OCI-LY1 (cell line): ENCODE measurements around the gene KLF17.

Experiments
- CTCF ChIP-seq: fragments of 200-600 bp; sonication (generic), shearing (Covaris generic); IDR thresholded peaks from 2 replicates; pipeline ENCODE4 v1.5.1; 2017; ENCODE audit warnings: mild to moderate bottlenecking, antibody characterized with exemption, low read length, moderate library complexity, mixed read lengths
- EZH2 ChIP-seq: fragments of 200-600 bp; sonication (generic), shearing (Covaris generic); IDR thresholded peaks from 2 replicates; pipeline ENCODE4 v1.8.0; 2017; ENCODE audit warnings: borderline replicate concordance, mixed run types, mild to moderate bottlenecking, antibody characterized with exemption, low read length, moderate library complexity, mixed read lengths

GRCh38 chr1:44151332-44151731, 32.7 kb downstream of the KLF17 start:
- TF ChIP-seq CTCF (no peak), EZH2 (no peak)
